HepG2 (cell line): ENCODE measurements around the gene ARHGAP26. TPM values are rescaled to one million over a fixed set of nuclear protein-coding genes. Genes with fewer than 3 reads are reported as not detected.
A peak's percentile ranks its signal among the peaks of the same experiment; 100 is the strongest.

Experiments used
- FOSL2 ChIP-seq: sonication (generic); formaldehyde crosslinking; IDR thresholded peaks from 2 replicates; pipeline ENCODE4 v1.4.0; 2020; ENCODE audit warnings: missing genetic modification reagents
- GATA4 ChIP-seq: sonication (generic); IDR thresholded peaks from 2 replicates; pipeline ENCODE4 v1.6.1; 2016; ENCODE audit warnings: antibody characterized with exemption, low read depth, borderline replicate concordance
- HDAC2 ChIP-seq: sonication (generic); formaldehyde crosslinking; IDR thresholded peaks from 2 replicates; pipeline ENCODE4 v1.4.0; 2020; ENCODE audit warnings: missing genetic modification reagents
- HOXD1 ChIP-seq: sonication (generic); formaldehyde crosslinking; IDR thresholded peaks from 2 replicates; pipeline ENCODE4 v1.5.0; 2020; ENCODE audit warnings: missing genetic modification reagents
- KLF9 ChIP-seq: IDR thresholded peaks from 2 replicates; pipeline ENCODE4 v1.6.1; 2016; ENCODE audit warnings: low read depth
- MBD4 ChIP-seq: IDR thresholded peaks from 2 replicates; pipeline ENCODE4 v1.6.1; 2012; ENCODE audit warnings: low read length, inconsistent platforms, borderline replicate concordance
- PITX1 ChIP-seq: sonication (generic); formaldehyde crosslinking; IDR thresholded peaks from 2 replicates; pipeline ENCODE4 v1.5.1; 2020; ENCODE audit warnings: mild to moderate bottlenecking, missing genetic modification reagents
- SATB2 ChIP-seq: sonication (generic); formaldehyde crosslinking; IDR thresholded peaks from 2 replicates; pipeline ENCODE4 v1.5.0; 2020; ENCODE audit warnings: missing genetic modification reagents
- SKI ChIP-seq: fragments of 450-650 bp; IDR thresholded peaks from one replicate; pipeline ENCODE4 v1.6.1; 2018; ENCODE audit warnings: mild to moderate bottlenecking; ENCODE audit not compliant: partially characterized antibody
- SRSF9 ChIP-seq: fragments of 200-400 bp; formaldehyde crosslinking; IDR thresholded peaks from 2 replicates; pipeline ENCODE4 v1.6.1; 2018; ENCODE audit warnings: borderline replicate concordance, mild to moderate bottlenecking, low read depth, low read length; ENCODE audit not compliant: insufficient read depth, poor library complexity, severe bottlenecking
- TBX2 ChIP-seq: sonication (generic); formaldehyde crosslinking; IDR thresholded peaks from 2 replicates; pipeline ENCODE4 v1.5.0; 2020; ENCODE audit warnings: missing genetic modification reagents, mild to moderate bottlenecking, borderline replicate concordance
- TFAP4 ChIP-seq: sonication (generic); IDR thresholded peaks from 2 replicates; pipeline ENCODE4 v1.6.1; 2016; ENCODE audit warnings: low read depth, borderline replicate concordance
- U2AF1 ChIP-seq: fragments of 200-400 bp; formaldehyde crosslinking; optimal IDR thresholded peaks from 2 replicates; pipeline ENCODE3; 2017; ENCODE audit warnings: mild to moderate bottlenecking, low read depth, low read length
- ZBTB20 ChIP-seq: sonication (generic); formaldehyde crosslinking; IDR thresholded peaks from 2 replicates; pipeline ENCODE4 v1.8.1; 2023; ENCODE audit warnings: missing genetic modification reagents, low read depth, mild to moderate bottlenecking, borderline replicate concordance
- ZNF264 ChIP-seq: sonication (generic); formaldehyde crosslinking; IDR thresholded peaks from 2 replicates; pipeline ENCODE4 v1.4.0; 2020; ENCODE audit warnings: missing genetic modification reagents
- ZNF749 ChIP-seq: sonication (generic); formaldehyde crosslinking; IDR thresholded peaks from 2 replicates; pipeline ENCODE4 v1.8.0; 2022; ENCODE audit warnings: mild to moderate bottlenecking, missing genetic modification reagents, moderate library complexity, borderline replicate concordance
- ZNF75D ChIP-seq: sonication (generic); formaldehyde crosslinking; IDR thresholded peaks from 2 replicates; pipeline ENCODE4 v1.8.1; 2023; ENCODE audit warnings: missing genetic modification reagents, mild to moderate bottlenecking, borderline replicate concordance
- ZNF800 ChIP-seq: sonication (generic); formaldehyde crosslinking; IDR thresholded peaks from 2 replicates; pipeline ENCODE4 v1.4.0; 2020; ENCODE audit warnings: missing genetic modification reagents
- ZNF878 ChIP-seq: sonication (generic); formaldehyde crosslinking; IDR thresholded peaks from 2 replicates; pipeline ENCODE4 v1.8.1; 2023; ENCODE audit warnings: mild to moderate bottlenecking, missing genetic modification reagents, moderate library complexity
- polyA plus RNA-seq, 8 experiments: library from polyadenylated mRNA; depleted of rRNA in 3 of 8; stranded (reverse) in 7 of 8; unstranded in 1 of 8; fragments of >200 nt; fragmentation: Illumina TruSeq in 4 of 8; extraction: Trizol in 4 of 8; gene quantifications; 2 replicates each; pipeline versions ENCODE4 v1.2.1 to v1.2.3, GENCODE V29; 2011 to 2016; ENCODE audit warnings: low read depth in 4 of 8, missing spikeins in 1 of 8, mixed read lengths in 1 of 8; ENCODE audit not compliant: insufficient read depth in 1 of 8
- total RNA-seq, 5 experiments: library from RNA; depleted of rRNA; stranded (reverse); fragments of >200 nt; fragmentation: Illumina TruSeq; extraction: Trizol; gene quantifications; 2 replicates each; pipeline ENCODE4 v1.2.3, GENCODE V29; 2016; ENCODE audit warnings: low read depth in 1 of 5
- TF ChIP-seq, protein P1 (sequence below): fragments of 450-650 bp; IDR thresholded peaks from 2 replicates; pipeline ENCODE4 v1.6.1; 2016
- TF ChIP-seq, protein P2 (sequence below): sonication (generic); formaldehyde crosslinking; conservative IDR thresholded peaks from 2 replicates; pipeline ENCODE4 v1.4.0; 2020; ENCODE audit warnings: missing genetic modification reagents

ARHGAP26 gene
- total and polyA plus RNA-seq, 2 of the 13 experiments (the other 11 are each of a cell fraction or from before 2014, with no cell fraction given): 9.6 to 18.2 TPM

DNA sequence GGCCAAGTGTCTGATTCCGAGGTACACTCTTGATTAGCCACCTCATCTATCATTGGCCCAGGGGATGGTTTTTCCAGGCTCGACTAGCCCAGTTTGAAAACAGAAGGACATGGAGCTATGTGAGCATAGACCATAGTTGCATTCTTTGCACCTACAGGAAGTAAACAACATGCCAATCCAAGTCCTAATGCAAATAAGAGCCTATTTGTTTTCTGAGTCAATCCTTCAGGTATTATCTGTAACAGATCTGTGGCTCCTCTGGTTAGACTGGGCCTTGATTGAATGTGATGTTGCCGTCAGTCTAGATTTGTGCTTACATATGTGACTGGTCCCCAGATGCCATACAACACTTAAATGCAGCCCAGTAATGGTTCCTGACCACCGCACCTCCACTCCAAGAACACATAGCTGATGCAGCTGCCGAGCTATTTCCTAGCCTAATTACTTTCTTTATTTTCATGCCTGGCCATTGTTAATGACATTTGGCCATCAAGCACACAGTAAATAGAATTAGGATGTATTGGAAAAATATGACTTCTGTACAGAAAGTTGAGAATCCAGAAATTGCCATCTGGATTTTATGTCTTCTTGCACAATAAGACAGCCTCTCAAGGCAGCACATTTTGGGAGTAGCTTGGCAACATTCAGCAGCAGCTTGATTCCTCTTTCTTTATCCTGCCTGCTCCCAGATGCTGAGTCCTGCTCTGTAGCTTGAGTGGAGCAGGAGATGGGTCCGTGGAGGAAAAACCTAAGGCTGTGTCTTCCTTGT lies 29.5 kb upstream of the ARHGAP26 start (continued):
- TF ChIP-seq TFAP4 (0 out of 2 replicates have a peak, but pooled peaks have one; percentile 25), MBD4 (no peak; the same call in 1 of the 2 replicates), SKI (peak; percentile 85), HDAC2 (CRISPR knock-in tag) (peak; percentile 81; the same call in 1 of the 2 replicates), SRSF9 (no peak), ZNF75D (CRISPR knock-in tag) (no peak), ZBTB20 (peak; percentile 84; the same call in 1 of the 2 replicates), FOSL2 (CRISPR knock-in tag) (peak; percentile 96), ZNF800 (CRISPR knock-in tag) (0 out of 2 replicates have a peak, but pooled peaks have one; percentile 26), PITX1 (CRISPR knock-in tag) (peak; percentile 42; the same call in 1 of the 2 replicates), SATB2 (CRISPR knock-in tag) (peak; percentile 56; the same call in 1 of the 2 replicates), GATA4 (peak; percentile 57; the same call in 1 of the 2 replicates), ZNF749 (CRISPR knock-in tag) (no peak), HOXD1 (CRISPR knock-in tag) (peak; percentile 76; the same call in 1 of the 2 replicates), ZNF878 (CRISPR knock-in tag) (peak; percentile 68; the same call in 1 of the 2 replicates), ZNF264 (CRISPR knock-in tag) (no peak), U2AF1 (no peak), TBX2 (CRISPR knock-in tag) (peak; percentile 53; the same call in 1 of the 2 replicates), KLF9 (CRISPR knock-in tag) (0 out of 2 replicates have a peak, but pooled peaks have one; percentile 29)
- TF ChIP-seq, protein P1, sequence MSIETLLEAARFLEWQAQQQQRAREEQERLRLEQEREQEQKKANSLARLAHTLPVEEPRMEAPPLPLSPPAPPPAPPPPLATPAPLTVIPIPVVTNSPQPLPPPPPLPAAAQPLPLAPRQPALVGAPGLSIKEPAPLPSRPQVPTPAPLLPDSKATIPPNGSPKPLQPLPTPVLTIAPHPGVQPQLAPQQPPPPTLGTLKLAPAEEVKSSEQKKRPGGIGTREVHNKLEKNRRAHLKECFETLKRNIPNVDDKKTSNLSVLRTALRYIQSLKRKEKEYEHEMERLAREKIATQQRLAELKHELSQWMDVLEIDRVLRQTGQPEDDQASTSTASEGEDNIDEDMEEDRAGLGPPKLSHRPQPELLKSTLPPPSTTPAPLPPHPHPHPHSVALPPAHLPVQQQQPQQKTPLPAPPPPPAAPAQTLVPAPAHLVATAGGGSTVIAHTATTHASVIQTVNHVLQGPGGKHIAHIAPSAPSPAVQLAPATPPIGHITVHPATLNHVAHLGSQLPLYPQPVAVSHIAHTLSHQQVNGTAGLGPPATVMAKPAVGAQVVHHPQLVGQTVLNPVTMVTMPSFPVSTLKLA: no peak
- TF ChIP-seq, protein P2, sequence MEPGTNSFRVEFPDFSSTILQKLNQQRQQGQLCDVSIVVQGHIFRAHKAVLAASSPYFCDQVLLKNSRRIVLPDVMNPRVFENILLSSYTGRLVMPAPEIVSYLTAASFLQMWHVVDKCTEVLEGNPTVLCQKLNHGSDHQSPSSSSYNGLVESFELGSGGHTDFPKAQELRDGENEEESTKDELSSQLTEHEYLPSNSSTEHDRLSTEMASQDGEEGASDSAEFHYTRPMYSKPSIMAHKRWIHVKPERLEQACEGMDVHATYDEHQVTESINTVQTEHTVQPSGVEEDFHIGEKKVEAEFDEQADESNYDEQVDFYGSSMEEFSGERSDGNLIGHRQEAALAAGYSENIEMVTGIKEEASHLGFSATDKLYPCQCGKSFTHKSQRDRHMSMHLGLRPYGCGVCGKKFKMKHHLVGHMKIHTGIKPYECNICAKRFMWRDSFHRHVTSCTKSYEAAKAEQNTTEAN: 0 out of 2 replicates have a peak, but pooled peaks have one; percentile 49
